Natural killer cell (primary cell): ENCODE measurements around the gene UBQLN1. TPM values are rescaled to one million over a fixed set of nuclear protein-coding genes. Genes with fewer than 3 reads are reported as not detected.

Source experiments
- ATAC-seq, 3 donors: fragments of 150-1000 bp in 2 of 3; fragments of 200-7000 bp in 1 of 3; cut with Tn5 transposase; 1 replicate in 1 of 3; 2 replicates in 2 of 3; pipeline ENCODE4 v1.10.0; 2021; ENCODE audit warnings: mild to moderate bottlenecking in 2 of 3, moderate library complexity in 2 of 3
- DNase-seq, 2 donors: peaks; one replicate each; pipeline versions ENCODE4 v3.0.0 to v3.0.0-alpha.2; 2013 to 2021; ENCODE audit warnings: mixed read lengths in 1 of 2
- H3K27ac ChIP-seq: one replicate; pipeline ENCODE4 v1.5.1; 2013; ENCODE audit warnings: mild to moderate bottlenecking, low read length
- H3K27me3 ChIP-seq: one replicate; pipeline ENCODE4 v1.6.1; 2013; ENCODE audit warnings: low read length; ENCODE audit not compliant: control insufficient read depth, insufficient read depth
- H3K36me3 ChIP-seq: one replicate; pipeline ENCODE4 v1.6.1; 2013; ENCODE audit warnings: low read length; ENCODE audit not compliant: control insufficient read depth, insufficient read depth
- H3K4me1 ChIP-seq: one replicate; pipeline ENCODE4 v1.6.1; 2013; ENCODE audit warnings: low read length; ENCODE audit not compliant: control insufficient read depth, insufficient read depth
- H3K4me3 ChIP-seq: one replicate; pipeline ENCODE4 v1.5.1; 2013; ENCODE audit warnings: low read length
- H3K9me3 ChIP-seq: one replicate; pipeline ENCODE4 v1.6.1; 2013; ENCODE audit warnings: low read length; ENCODE audit not compliant: control insufficient read depth, insufficient read depth
- H3K27ac Mint-ChIP-seq, 2 donors: one replicate each; pipeline ENCODE4 v1.8.0; 2022; ENCODE audit warnings: mild to moderate bottlenecking in 2 of 2, mixed read lengths in 2 of 2, moderate library complexity in 1 of 2
- H3K27me3 Mint-ChIP-seq, 2 donors: one replicate each; pipeline ENCODE4 v1.8.0; 2022; ENCODE audit warnings: low read depth in 2 of 2, mixed read lengths in 2 of 2
- H3K36me3 Mint-ChIP-seq: one replicate; pipeline ENCODE4 v1.8.0; 2022; ENCODE audit warnings: mixed read lengths
- H3K4me1 Mint-ChIP-seq, 2 donors: one replicate each; pipeline ENCODE4 v1.8.0; 2022; ENCODE audit warnings: mixed read lengths in 2 of 2
- H3K4me3 Mint-ChIP-seq: one replicate; pipeline ENCODE4 v1.8.0; 2022; ENCODE audit warnings: mild to moderate bottlenecking, moderate library complexity, mixed read lengths
- H3K9me3 Mint-ChIP-seq, 2 donors: one replicate each; pipeline ENCODE4 v1.8.0; 2022; ENCODE audit warnings: mixed read lengths in 2 of 2
- CTCF ChIP-seq: fragments of 200-600 bp; IDR thresholded peaks from one replicate; pipeline ENCODE4 v1.8.0; 2022; ENCODE audit warnings: antibody characterized with exemption
- WGBS: methylation state at CpG from one replicate; pipeline ENCODE4 v1.1.7; 2013; ENCODE audit warnings: missing lambda C conversion rate; ENCODE audit not compliant: insufficient coverage; 5-methylcytosine and 5-hydroxymethylcytosine counted together
- intact Hi-C: fragments of 100-400 bp; cut with micrococcal nuclease; formaldehyde crosslinking; loops from one replicate; pipeline ENCODE4 v1.14.2; 2022
- total RNA-seq, 4 donors: library from RNA; stranded (reverse); fragments of 120-200 nt in 1 of 4; gene quantifications; one replicate each; pipeline versions ENCODE4 v1.2.3 to v1.2.4, GENCODE V29; 2013 to 2022

Gene UBQLN1
- total RNA-seq, 3 donors from 2014 or later (not counting 1 experiment from before 2014, with no cell fraction given) = 137 to 151 (median 141) TPM

GRCh38 chr9:83671451-83671850, 36.3 kb downstream of the UBQLN1 start:
- Histone ChIP-seq H3K27me3 (no peaks in the 10 kb centered on the region), H3K27ac (no peak overlapping the region), H3K4me1 (no peaks in the 10 kb centered on the region), H3K4me3 (no peak overlapping the region), H3K36me3 (peaks cover 62% of the 10 kb centered on the region), H3K9me3 (no peaks in the 10 kb centered on the region)
- DNase-seq = no peak
- Mint-ChIP-seq H3K4me1 (peaks cover 17 to 19% of the 10 kb centered on the region in 2 donors), H3K4me3 (no peak overlapping the region), H3K36me3 (peaks cover 17% of the 10 kb centered on the region), H3K9me3 (no peaks in the 10 kb centered on the region), H3K27ac (peak overlapping the region; percentile 37 to 58), H3K27me3 (no peaks in the 10 kb centered on the region)
- 100% methylated on average over 1 of the region's 1 CpG for WGBS
- intact Hi-C loops = no loop called here
- no peak for ATAC-seq
- TF ChIP-seq CTCF = no peak

DNA sequence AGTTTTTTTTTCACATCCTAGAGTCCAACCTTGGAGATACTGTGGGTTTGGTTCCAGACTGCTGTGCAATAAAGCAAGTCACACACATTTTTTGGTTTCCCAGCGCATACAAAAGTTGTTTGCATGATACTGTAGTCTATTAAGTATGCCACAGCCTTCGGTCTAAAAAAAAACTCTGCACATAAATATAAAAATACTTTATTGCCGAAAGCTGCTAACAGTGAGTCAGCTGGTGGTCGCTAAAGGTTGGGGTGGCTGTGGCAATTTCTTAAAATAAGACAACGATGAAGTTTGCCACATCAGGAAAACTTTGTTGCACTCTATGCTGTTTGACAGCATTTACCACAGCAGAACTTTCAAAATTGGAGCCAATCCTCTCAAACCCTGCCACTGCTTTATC, 37.4 kb downstream of the UBQLN1 start:
- H3K9me3 Mint-ChIP-seq = no peaks in the 10 kb centered on the region
- ATAC-seq (no peak), DNase-seq (no peak)
- intact Hi-C loops = no loop called here
- H3K36me3 Mint-ChIP-seq = peaks cover 16% of the 10 kb centered on the region
- H3K27ac ChIP-seq = no peak overlapping the region
- H3K4me3 ChIP-seq = no peak overlapping the region
- H3K27ac Mint-ChIP-seq = peak overlapping the region in 1 of 2 donors; percentile 16
- 89% methylated on average over 4 of the region's 5 CpGs for WGBS
- no peaks in the 10 kb centered on the region for H3K4me1 ChIP-seq
- no peak for TF ChIP-seq CTCF
- no peaks in the 10 kb centered on the region for H3K27me3 ChIP-seq
- H3K4me1 Mint-ChIP-seq = peaks cover 15 to 28% of the 10 kb centered on the region in 2 donors
- H3K9me3 ChIP-seq = no peaks in the 10 kb centered on the region
- no peak overlapping the region for H3K4me3 Mint-ChIP-seq
- H3K27me3 Mint-ChIP-seq = no peaks in the 10 kb centered on the region
- H3K36me3 ChIP-seq = peaks cover 60% of the 10 kb centered on the region

DNA sequence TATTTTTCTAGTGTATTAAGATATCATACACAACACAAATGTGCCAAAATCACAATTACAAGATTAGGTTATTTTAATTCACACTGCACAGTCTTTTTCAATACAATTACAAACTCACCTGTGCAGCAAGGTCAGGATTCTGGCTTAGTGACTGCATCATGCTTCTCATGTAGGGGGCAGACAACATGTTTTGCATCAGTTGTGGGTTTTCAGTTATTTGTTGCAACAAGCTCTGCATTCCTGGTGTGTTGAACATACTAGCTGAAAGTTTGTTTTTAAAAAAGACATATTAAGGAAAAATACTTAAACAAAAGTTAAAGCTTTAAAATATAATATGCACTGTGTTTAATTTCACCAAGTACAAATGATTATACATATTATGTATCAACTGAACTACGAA, 38.7 kb downstream of the UBQLN1 start:
- Histone ChIP-seq H3K27ac (no peak overlapping the region), H3K4me1 (no peaks in the 10 kb centered on the region), H3K36me3 (peaks cover 61% of the 10 kb centered on the region), H3K9me3 (no peaks in the 10 kb centered on the region), H3K4me3 (no peak overlapping the region), H3K27me3 (no peaks in the 10 kb centered on the region)
- Mint-ChIP-seq H3K4me3 (no peak overlapping the region), H3K4me1 (peaks cover 15 to 29% of the 10 kb centered on the region in 2 donors), H3K27ac (no peak overlapping the region), H3K36me3 (peaks cover 16% of the 10 kb centered on the region), H3K9me3 (no peaks in the 10 kb centered on the region), H3K27me3 (no peaks in the 10 kb centered on the region)
- intact Hi-C loops = no loop called here
- DNase-seq (no peak), ATAC-seq (no peak)
- no peak for TF ChIP-seq CTCF
- WGBS = no CpG with 5 or more reads among the region's 1 CpG

DNA sequence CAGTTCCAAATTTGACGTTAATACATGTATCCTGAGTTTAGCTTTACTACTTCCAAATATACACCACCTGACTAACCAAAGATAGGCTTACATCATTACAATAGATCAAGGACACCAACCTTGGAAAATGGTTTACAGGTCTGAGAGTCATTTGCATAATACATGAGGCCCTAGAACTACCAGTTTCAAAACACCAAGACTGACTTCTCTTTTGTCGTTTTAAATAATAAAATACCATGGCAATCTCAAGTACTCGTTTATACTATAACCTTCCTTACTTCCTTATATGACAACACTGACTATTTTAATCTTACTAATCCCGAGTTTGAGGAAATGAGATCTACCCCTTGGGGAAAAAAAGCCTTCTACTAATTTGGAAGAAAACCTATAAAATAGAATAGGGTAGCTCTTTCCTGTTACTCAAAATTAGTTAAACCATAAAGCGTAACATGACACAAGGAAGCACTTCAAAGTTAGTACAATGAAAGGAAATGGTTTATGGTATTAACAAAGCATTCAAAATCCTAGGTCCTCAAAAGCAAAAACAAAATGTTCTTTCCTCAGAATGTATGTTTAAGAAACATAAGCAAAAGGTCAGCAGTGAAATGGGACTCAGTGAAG, 42.1 kb downstream of the UBQLN1 start:
- H3K9me3 Mint-ChIP-seq = no peaks in the 10 kb centered on the region
- H3K4me3 Mint-ChIP-seq = no peak overlapping the region
- ATAC-seq (no peak), DNase-seq (no peak)
- WGBS = 55% methylated on average over 3 of the region's 5 CpGs
- no peak overlapping the region for H3K27ac ChIP-seq
- H3K4me3 ChIP-seq = no peak overlapping the region
- no peaks in the 10 kb centered on the region for H3K4me1 ChIP-seq
- peak overlapping the region in 1 of 2 donors; percentile 34 for H3K27ac Mint-ChIP-seq
- intact Hi-C loops = no loop called here
- H3K36me3 ChIP-seq = peaks cover 75% of the 10 kb centered on the region
- no peaks in the 10 kb centered on the region for H3K9me3 ChIP-seq
- no peaks in the 10 kb centered on the region for H3K27me3 Mint-ChIP-seq
- H3K36me3 Mint-ChIP-seq = peaks cover 9% of the 10 kb centered on the region
- no peak for TF ChIP-seq CTCF
- peaks cover 0 to 18% of the 10 kb centered on the region in 2 donors for H3K4me1 Mint-ChIP-seq
- no peaks in the 10 kb centered on the region for H3K27me3 ChIP-seq
